ENCODE measurements around the gene BCL7B.
"Not testable (repeated sequence)": the region's sequence is repeated elsewhere in the genome, so short reads cannot be mapped to it uniquely, and the experiment has no call there.

BCL7B gene

DNA sequence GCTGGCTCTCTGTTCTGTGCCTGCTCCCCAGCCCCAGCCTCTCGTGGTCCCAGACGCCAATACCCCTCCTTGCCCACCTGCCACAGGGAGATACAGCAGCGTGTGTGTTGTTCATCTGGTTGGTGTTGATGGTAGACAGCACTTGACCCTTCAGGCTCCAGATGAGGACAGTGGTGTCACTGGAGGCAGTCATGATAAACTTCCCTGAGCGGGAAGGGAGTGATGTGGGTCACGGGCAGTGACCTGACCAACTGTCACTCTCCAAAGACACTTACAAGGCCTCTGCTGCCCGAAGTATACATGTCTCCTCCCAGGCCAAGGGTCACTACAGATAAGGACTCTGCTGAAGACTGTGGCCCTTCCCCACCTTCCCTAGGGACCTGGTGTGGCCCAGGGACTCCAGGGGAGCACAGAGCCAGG lies 15.3 kb upstream of the BCL7B start:
- no peak for DNase-seq (ENCODE audit: low spot score)

DNA sequence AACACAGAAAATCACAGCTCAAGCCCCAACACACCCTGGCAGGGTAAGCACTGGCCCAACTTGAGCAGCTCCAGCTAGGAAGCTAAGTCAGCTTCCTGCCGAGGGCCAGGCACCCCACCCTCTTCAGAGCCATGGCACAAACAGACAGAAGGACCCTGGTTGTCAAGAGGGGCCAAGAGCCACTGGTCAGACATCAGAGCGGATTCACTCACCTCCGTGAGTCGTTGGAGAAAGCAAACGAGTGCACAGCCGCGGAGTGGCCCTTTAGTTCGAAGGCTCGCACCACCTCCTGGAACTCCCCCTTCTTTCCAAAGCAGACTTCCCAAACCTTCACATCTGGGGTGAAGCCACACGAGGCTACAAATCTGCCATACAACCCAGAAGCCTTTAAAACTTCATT lies 13.5 kb upstream of the BCL7B start:
- no peak for DNase-seq (ENCODE audit: low spot score)

DNA sequence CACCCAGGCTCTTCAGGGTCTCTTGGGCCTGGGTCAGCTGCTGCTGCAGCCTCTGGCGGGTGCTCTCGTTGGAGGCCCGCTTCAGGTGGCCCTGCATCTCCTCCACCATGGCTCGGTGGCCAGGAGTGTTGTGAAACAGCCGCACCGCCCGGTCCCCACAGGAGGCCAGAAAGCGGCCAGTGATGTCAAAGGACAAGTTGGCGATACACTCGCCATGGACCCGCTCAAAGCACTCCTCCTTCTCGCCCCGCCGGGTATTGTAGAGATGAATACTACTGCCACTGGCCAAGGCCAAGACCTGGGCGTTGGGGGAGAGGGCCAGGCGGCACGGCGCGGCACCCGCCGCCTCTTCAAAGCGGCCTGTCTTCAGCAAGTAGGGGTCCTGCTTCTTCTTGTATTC lies 13.0 kb upstream of the BCL7B start:
- no peak for DNase-seq (ENCODE audit: low spot score)

DNA sequence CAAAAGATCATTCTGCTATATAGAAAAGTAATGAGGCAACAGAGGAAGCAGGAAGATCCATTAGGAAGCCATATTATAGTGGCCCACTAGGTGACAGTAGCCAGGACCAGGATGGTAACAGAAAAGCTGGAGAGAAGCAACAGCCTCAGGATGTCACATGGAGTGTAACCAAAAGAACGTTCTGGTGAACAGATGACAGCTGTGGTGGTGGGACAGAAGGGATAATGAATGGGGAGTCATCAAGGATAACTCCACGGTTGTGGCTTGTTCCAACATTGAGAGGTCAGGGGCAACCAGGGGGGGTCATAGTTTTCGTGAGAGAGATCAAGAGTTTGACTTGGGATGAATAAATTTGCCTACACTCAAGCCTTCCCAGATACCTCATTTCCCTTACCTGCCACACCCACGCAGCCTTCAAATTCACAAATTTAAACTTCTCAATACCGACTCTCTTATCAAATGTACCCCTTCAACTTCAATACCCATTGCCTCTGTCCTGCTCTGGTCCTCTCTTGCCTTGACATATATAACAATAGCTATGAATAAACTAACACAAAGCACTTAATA lies 11.6 kb upstream of the BCL7B start:
- DNase-seq (ENCODE audit: low spot score), result no peak

DNA sequence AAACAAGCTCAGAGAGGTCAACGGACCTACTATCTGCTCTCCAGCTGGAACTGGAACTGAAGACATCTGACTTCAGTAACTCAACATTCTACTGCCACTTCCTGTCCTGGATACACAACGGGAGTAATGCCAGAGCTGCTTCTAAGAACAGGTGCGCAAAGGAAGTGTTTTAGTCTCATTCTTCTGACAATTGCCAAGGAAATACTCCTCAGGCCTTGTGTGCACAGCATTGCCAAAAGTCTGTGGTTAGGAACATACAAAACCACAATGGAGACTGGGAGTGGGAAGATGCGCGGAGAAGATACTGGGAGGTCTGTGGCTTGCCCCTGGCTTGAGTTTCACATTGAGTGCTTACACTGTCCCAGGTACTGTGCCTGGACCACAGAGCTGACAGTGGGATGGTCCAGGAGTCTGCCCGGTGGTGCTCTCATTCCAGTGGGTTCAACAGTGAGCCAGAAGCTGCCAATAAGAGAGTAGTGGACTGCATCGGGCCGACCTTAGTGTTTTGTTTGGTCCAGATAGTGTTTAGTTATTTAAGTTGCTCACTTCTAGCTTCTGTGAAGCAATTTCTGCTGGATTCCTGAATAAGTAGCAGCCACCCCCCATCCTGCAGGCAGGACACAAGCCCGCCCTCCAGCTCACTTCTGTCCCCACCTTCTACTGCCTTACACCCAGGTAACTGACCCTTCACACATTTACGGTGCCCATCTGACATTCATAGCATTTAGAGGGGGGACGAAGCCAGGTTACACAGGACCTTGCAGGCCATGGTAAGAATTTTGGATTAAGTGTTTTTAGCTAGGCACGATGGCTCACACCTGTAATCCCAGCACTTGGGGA lies 10.6 kb upstream of the BCL7B start:
- no peak for DNase-seq (ENCODE audit: low spot score)

DNA sequence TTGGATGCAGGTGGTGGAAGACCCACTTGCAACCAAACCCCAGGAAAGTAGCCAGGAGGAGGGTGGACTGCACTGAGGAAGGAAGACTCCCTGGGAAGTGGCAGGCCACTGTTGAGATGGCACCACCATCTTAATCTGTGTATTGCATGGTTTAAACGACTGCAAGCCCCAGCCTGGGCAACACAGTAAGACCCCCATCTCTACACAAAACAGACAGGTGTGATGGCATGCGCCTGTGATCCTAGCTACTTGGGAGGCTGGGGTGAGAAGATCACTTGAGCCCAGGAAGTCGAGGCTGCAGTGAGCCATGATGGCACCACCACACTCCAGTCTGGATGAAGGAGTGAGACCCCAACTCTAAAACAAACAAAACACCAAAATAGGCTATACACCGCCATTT lies 9.7 kb upstream of the BCL7B start:
- DNase-seq (ENCODE audit: low spot score), result no peak

DNA sequence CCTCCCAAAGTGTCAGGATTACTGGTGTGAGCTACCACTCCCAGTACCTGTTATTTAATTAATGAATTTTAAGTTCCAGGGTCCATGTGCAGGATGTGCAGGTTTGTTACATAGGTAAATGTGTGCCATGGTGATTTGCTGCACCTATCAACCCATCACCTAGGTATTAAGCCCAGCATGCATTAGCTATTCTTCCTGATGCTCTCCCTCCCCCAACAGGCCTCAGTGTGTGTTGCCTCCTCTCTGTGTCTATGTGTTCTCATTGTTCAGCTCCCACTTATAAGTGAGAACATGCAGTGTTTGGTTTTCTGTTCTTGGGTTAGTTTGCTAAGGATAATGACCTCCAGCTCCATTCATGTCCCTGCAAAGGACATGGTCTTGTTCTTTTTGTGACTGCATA lies 8.9 kb upstream of the BCL7B start:
- DNase-seq (ENCODE audit: low spot score), result not testable (repeated sequence)

DNA sequence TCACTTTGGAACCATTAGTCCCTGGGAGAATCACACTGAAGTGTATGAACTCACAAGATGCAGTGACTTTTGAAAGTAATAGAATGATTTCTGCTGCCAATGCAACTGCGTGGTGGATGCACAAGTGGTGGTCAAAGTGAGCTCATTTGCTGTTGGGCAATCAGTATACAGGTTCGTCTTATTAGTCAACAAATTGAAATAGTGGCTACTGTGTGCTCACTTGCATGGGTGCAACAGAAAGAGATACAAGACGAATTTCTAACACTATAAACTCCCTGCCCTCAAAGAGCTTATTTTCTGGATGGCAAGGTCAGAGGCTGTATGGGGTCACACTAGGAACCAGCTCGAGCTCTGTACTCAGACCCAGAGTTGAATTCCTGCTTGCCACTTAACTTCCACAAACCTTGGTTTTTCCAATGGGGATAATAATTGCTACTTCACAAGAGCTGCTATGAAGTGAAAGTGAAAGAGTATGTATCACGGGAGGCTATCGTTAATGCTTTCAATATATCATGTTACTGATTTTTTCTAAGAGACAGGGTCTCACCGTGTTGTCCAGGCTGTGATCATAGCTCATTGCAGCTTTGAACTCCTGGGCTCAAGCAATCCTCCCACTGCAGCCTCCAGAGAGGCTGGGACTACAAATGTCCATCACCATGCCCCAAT lies 8.3 kb upstream of the BCL7B start:
- no peak for DNase-seq (ENCODE audit: low spot score)

DNA sequence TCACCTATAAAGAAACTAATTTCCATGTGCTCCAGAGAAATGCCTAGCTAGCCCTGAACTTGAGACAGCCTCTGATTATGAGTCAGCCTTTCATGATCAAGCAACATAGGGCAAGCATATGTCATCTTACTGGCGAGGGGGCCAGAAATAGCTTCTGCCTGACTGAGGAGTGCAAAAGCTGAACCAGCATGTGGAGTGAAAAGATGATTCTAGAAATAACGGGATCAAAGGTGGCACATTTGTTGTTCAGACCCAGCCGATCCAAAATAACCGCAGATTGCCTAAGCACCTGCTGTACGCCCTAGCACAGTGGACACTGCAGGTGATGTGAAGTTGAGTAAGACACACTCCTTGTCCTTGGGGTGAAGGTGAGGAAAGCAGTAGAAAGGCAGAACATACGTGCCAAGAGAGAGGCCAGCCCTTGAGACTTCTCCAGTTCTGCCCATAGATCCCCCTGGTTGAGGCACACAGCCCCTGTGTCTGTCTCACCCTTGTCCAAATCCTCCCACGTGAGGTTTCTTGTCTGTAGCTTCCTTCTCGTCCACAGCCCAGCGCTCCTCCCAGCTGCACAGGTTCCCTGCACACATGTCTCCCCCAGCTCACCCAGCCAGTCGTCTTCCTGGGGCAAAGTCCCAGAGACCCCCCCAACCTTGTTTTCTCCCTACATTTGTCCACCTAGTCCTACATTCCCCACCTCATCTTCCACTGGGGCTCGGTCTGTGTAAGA lies 2.8 kb upstream of the BCL7B start:
- peak; percentile 28 for DNase-seq (ENCODE audit: low spot score)

DNA sequence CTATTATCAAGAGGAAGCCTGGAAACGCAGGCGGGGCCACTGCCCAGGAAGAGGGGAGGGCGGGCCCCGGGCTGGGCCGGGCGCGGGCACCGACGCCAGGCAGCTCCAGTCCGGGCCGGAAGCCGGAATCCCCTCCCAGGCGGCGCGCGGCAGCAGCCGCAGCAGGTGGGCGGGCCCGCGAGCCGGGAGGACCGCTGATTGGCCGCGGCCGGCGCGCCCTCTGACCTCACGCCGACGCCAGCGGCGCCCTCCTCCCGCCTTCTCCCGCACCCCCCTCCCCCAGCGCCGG lies 438 bp downstream of the BCL7B start:
- peak; percentile 99 for DNase-seq (ENCODE audit: low spot score)

DNA sequence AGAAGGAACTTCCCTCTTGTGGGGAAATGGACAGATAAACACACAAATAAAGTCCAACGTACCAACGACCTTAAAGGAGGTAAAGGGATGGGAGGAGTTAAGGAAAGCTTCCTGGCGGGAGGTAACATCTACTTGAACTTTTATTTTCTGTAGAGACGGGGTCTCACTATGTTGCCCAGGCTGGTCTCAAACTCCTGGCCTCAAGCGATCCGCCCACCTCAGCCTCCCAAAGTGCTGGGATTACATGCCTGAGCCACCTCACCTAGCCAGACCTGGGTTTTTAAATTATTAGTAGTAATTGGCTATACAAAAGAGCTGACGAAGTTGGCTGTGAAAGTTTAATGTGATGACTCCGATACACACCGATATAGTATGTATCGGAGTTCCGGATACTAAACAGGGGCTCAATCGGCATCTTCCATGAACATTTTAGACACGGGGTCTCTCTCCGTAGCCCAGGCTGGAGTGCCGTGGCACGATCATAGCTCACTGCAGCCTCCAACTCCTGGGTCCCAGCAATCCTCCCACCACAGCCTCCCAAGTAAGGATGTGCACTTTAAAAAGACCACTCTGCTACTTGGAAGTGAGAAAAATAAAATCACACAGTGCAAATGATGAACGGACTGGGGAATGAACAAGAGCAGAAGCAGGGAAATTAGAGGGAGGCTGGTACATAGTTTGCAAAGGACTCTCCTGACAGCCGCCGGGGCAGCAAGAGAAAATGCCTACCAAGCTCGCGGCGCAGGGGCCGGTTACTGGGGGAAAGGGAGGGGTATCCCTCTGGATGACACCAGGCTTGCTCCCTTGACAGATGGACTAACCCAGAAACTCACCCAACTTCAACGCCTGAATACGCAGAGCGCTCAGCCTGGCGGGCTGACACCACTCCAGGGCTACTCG lies 1.0 kb downstream of the BCL7B start:
- no peak for DNase-seq (ENCODE audit: low spot score)

DNA sequence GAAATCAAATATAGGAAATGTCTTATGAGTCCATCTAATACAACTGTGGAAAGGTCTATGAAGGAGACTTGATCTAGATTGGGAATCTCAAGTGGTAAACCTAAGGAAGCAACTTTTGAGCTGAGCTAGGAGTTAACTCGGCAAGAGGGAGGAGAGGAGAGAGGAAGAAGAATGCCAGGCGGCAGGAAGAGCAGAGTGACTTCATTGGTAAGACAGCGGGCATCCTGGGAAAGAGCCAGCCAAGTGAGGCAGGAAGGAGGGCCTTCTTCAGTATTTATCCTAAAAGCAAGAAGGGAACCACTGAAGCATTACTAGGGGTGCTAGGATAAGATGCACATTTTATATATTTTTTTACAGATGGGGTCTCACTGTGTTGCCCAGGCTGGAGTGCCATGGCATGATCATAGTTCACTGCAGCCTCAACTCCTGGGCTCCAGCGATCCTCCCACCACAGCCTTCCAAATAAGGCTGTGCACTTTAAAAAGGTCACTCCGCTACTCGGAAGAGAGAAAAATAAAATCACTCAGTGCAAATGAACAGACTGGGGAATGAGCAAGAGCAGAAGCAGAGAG lies 2.0 kb downstream of the BCL7B start:
- DNase-seq (ENCODE audit: low spot score), result no peak

DNA sequence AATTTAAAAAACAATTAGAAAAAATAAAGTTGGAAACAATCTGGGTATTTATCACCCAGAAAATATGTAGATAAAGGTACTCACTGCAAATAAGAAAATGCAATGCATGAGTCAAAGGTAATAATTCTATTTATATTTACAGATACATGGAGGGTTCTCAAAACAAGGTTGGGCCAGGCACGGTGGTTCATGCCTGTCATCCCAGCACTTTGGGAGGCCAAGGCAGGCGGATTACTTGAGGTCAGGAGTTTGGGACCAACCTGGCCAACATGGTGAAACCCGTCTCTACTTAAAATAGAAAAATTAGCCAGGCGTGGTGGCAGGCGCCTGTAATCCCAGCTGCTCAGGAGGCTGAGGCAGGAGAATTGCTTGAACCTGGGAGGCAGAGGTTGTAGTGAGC lies 7.4 kb downstream of the BCL7B start:
- DNase-seq (ENCODE audit: low spot score), result not testable (repeated sequence)

DNA sequence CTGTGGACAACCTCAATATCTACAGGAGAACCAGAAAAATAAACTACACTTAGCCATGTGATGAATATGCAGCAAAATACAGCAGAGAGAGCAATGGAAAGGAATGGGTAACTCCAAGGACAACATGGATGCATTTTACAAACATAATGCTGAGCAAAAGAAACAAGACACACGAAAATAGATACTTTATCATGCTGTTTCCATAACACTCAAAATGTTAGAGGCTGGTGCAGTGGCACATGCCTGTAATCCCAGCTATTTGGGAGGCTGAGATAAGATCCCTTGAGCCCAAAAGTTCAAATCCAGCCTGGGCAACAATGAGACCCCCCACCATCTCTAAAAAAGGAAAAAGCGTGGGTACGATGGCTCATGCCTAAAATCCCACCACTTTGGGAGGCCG lies 8.3 kb downstream of the BCL7B start:
- DNase-seq (ENCODE audit: low spot score), result no peak

DNA sequence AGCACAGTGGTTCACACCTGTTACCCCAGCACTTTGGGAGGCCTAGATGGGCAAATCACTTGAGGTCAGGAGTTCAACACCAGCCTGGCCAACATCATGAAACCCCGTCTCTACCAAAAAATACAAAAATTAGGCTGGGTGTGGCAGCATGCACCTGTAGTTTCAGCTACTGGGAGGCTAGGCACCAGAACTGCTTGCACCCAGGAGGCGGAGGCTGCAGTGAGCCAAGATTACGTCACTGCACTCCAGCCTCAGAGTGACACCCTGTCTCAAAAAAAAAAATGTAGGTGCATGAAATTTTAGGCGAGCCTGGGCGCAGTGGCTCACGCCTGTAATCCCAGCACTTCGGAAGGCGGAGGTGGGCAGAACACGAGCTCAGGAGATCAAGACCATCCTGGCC lies 9.6 kb downstream of the BCL7B start:
- no peak for DNase-seq (ENCODE audit: low spot score)

DNA sequence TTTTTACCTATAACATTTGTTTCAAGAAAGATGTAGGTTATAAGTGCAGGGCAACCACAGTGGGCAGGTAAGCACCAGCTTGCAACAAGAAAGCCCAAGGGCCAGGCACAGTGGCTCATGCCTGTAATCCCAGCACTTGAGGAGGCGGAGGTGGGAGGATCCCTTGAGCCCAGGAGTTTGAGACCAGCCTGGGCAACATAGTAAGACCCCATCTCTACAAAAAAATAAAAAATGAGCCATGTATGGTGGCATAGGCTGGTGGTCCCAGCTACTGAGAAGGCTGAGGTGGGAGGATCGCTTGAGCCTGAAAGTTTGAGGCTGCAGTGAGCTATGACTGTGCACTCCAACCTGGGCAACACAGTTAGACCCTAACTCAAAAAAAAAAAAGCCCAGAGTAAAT lies 12.8 kb downstream of the BCL7B start:
- DNase-seq (ENCODE audit: low spot score), result no peak

DNA sequence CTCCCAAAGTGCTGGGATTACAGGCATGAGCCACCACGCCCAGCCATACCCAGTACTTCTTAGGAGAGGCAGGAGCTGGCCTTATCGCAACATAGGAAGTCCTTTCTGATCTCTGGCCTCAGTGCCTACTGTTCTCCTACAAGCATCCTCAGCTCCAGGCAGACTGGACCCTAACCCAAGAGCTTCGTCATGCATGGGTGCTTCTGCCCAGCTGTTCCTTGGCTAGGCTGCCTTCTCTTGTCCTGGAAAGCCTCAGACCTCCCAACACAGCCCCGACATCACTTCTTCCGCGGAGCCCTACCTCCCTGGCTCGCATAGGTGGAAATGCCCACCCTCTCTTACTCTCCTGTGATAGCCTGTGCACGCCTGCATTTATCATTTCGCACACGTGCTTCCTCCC lies 15.8 kb downstream of the BCL7B start:
- no peak for DNase-seq (ENCODE audit: low spot score)

DNA sequence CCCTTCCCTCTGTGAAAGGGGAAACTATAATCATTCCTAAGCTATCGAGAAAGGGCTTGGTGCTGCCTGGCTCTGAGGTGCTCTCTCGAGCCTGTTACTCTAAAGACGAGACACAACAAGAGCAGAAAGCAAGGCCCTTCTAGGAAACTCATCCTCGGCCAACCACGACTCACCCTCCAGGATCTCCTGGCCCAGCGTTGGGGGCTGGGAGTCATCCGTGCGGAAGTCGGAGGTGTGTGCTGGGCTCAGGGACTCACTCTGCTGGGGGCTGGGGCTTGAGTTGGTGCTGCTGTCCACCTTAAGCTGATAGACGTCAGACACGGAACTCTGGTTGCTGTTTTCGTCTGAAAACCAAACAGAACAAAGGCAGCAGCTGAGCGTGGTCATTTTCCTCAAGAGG lies 17.8 kb downstream of the BCL7B start:
- DNase-seq (ENCODE audit: low spot score), result no peak

DNA sequence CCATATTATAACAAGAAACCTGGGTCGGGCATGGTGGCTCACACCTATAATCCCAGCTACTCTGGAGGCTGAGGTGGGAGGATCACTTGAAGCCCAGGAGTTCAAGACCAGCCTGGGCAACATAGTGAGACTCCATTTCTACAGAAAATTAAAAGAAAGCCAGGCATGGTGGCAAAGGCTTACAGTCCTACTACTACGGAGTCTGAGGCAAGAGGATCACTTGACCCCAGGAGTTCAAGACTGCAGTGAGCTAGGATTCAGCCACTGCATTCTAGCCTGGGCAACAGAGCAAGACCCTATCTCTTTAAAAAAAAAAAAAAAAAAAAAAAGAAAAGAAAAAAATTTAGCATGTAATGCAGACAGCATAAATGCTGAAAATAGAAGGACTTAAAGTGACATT lies 19.0 kb downstream of the BCL7B start:
- not testable (repeated sequence) for DNase-seq (ENCODE audit: low spot score)

DNA sequence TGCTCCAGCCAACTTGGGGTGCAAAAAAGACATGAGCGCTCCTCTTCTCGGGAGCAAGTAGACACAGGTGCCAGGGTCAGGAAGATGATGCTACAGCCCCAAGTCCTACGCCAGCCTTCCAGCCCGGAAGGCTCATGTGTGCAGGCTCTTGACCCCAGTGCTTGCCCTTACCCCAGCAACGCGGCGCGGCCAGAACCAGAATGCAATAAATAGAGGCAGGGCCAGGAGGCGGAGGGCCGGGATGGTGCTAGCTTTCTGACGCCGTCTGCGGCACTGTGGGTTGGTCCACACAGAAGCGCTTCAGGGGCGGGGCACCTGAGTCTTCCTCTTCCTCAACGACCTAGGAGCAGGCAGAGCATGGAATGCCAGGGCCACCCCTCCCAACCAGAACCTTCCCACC lies 20.4 kb downstream of the BCL7B start:
- DNase-seq (ENCODE audit: low spot score), result no peak

DNA sequence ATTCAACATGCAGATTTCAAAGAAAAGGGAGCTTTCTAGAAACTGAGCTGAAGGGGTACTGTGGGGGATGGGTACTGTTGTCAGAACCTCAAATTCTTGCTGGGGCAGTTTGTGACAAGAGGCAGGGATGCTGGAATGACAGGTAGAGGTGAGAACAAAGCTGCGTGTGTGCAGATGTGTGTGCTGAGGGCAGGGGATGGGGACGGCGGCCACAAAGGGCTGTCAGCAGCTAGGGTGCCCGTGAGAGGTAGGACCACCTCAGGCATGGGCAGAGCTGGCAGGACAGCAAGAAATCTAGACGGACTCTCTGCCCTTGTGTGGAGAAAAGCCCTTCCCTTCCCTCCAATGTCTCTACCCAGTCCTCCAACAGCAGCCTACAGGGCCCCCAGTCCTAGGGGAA lies 21.0 kb downstream of the BCL7B start:
- no peak for DNase-seq (ENCODE audit: low spot score)

DNA sequence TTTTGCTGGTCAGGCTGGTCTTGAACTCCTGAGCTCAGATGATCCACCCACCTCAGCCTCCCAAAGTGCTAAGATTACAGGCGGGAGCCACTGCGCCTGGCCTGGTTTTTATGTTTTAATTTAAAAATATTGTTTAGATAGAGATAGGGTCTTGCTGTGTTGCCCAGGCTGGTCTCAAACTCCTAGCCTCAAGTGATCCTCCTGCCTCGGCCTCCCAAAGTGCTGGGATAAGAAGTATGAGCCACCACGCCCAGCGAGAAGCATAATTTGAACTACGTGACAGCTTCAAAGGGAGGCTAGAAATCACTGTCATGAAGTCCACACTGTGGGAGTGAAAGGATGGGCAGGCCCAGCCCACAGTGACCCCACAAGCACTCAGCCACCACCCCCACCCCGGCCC lies 21.6 kb downstream of the BCL7B start:
- DNase-seq (ENCODE audit: low spot score), result not testable (repeated sequence)
